Skeletal muscle cell (primary cell): ENCODE measurements around the gene AMPD2.

ENCODE experiments used
- DNase-seq: peaks from one replicate; pipeline ENCODE4 v3.0.0-alpha.2; 2010; ENCODE audit warnings: low read depth
- H3K4me3 ChIP-seq: 2 replicates; pipeline ENCODE4 v1.5.1; 2011; ENCODE audit warnings: low read depth, mild to moderate bottlenecking, control low read depth, low read length, moderate library complexity

AMPD2 gene

DNA sequence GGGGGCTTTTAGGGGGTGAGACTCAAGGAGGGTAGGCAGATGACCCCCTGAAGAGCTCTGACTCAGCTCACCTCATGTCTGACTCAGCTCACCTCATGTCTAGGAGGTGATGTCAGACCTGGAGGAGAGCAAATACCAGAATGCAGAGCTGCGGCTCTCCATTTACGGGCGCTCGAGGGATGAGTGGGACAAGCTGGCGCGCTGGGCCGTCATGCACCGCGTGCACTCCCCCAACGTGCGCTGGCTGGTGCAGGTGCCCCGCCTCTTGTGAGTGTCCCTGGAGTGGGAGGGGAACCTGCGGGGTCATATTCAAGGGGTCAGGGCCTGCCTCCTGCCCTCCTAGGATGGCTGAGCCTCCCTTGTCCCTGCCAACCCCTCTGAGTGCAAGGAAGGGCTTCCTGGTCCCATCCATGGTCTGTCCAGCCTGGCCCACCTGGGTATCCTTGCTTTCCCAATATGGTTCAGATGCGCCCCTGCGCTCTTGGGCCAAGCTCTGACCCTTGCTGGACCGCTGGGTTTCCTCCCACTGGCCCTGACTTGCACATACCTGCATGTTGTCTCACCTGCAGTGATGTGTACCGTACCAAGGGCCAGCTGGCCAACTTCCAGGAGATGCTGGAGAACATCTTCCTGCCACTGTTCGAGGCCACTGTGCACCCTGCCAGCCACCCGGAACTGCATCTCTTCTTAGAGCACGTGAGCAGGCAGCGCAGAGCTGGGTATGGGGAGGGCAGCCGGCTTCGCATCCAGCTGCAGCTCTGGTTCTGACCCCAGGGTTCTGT, 9.1 kb downstream of the AMPD2 start:
- no peak overlapping the region for H3K4me3 ChIP-seq
- DNase-seq, result no peak

DNA sequence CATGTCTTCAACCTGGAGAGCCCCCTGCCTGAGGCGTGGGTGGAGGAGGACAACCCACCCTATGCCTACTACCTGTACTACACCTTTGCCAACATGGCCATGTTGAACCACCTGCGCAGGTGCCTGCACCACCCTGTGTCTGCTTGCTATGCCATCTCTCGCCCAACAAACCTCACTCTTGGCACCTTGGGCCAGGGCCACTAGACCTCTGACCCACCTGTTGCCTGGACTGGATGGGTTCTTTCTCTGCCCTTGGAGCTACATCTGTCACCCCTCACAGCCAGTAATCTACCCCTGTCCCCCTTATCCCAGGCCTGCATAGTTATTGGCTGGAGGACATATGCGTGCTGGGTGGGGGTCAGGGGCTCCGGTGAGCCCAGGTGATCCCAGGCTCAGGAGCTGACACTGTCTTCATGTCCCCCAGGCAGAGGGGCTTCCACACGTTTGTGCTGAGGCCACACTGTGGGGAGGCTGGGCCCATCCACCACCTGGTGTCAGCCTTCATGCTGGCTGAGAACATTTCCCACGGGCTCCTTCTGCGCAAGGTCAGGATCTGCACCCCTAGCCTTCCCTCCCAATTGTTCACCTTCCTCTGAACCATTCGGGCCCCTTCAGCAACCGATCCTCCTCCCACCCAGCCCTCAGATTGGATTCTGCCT, 9.9 kb downstream of the AMPD2 start:
- no peak for DNase-seq

GRCh38 chr1:109630081-109630897, 10.7 kb downstream of the AMPD2 start:
- no peak for DNase-seq
- H3K4me3 ChIP-seq, result no peak overlapping the region

More for the DNA sequence above, 9.9 kb downstream of the AMPD2 start:
- no peak overlapping the region for H3K4me3 ChIP-seq

DNA sequence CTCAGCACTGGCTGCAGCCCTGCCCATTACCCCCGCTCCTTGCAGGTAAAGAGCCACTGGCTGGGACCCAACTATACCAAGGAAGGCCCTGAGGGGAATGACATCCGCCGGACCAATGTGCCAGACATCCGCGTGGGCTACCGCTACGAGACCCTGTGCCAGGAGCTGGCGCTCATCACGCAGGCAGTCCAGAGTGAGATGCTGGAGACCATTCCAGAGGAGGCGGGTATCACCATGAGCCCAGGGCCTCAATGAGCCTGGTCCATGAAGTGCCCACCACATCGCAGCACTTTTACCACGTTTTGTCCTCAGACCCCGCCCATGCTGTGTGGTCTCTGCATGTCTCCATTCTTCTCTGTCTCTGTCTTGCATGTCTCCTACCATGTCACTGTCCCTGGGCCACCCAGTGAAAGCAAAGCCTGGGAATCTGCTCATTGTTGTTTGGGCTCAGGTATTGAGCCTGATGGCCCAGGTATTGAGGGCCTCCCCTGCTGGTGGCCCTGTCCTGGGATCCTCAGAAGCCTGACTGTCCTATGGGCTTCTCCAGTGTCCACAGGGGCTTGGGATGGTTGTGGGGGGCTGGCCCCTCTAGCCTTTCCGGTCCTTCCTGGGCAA, 11.4 kb downstream of the AMPD2 start:
- DNase-seq, result no peak
- no peak overlapping the region for H3K4me3 ChIP-seq

DNA sequence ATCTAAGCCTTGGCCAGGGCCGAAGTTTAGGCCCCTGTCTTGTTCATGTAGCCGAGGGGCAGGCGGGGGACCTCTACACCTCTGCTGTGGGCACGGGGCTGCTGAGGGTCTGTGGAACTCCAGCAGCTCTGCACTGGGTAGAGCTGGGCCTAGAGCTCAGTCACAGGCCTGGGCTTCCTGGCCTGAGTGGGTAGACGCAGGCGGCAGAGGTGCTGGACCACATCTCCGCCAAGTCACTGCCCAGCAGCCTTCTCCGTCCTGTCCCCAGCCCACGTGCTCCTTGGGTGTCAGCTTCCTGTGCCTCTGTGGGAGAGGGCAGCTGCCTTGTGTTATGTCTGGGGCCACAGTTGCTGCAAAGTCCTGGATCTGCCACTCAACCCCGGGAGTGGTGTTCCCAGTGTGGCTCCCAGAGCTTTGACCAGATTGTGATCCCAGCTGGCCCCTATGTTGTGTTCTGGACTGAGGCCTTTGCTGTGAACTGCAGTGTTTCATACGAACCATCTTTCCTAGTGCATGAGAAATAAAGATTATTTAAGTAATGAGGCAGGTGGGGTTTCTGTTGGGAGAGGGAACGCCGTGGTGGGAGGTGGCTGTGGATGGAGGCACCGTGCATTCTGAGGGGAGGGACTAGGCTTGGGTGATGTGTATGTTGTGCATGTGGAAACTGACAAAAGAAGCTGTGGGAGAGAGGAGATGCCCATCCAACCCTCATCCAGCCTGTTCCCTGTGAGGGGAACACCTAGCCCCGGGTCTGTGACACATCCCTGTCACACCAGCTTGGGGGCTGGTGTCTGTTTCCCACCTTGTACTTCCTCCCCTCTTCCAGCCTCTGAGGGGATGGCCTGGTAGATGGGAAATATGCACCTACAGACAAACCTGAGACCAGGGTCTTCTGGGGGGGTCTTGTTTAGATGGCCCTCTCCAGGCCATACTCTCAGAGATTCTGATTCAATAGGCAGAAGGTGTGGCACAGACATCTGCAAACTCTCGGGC, 12.2 kb downstream of the AMPD2 start:
- DNase-seq, result no peak

DNA sequence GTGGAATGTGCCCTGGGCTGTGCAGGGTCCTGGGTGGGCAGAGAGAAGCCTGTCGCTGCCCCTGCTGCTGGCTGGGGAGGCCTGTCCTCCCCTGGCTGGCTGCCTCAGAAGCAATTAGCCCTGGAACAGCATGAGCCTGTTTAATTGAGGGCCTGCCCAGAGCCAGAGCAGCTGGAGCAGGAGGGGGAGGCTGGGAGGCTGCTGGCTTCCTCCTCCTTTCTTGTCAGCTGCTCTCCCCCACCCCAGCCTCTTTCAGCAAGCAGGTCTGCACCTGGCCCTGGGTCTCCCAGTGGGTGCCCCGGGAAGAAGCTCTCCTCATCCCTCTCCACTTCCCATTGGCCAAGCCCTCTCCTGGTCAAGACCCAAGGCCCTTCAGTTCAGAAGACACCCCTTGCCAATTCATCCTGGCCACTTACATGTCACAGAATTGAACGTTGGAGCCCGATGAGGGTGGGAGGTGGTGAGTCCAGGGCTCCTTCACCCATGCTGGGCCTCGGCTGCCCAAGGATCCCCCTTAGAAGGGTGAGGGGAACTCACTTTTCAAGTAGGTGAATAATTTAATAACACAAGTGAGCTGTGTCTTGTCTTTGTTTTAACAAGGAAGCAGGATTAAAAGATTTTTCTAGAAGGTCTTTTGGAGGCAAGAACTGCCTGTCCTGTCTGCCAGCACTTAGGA, 13.2 kb downstream of the AMPD2 start:
- DNase-seq, result no peak

More for the DNA sequence above, 12.2 kb downstream of the AMPD2 start:
- H3K4me3 ChIP-seq, result no peak overlapping the region

GRCh38 chr1:109634292-109634691, 14.7 kb downstream of the AMPD2 start:
- no peak overlapping the region for H3K4me3 ChIP-seq
- no peak for DNase-seq

More for the DNA sequence above, 13.2 kb downstream of the AMPD2 start:
- no peak overlapping the region for H3K4me3 ChIP-seq

DNA sequence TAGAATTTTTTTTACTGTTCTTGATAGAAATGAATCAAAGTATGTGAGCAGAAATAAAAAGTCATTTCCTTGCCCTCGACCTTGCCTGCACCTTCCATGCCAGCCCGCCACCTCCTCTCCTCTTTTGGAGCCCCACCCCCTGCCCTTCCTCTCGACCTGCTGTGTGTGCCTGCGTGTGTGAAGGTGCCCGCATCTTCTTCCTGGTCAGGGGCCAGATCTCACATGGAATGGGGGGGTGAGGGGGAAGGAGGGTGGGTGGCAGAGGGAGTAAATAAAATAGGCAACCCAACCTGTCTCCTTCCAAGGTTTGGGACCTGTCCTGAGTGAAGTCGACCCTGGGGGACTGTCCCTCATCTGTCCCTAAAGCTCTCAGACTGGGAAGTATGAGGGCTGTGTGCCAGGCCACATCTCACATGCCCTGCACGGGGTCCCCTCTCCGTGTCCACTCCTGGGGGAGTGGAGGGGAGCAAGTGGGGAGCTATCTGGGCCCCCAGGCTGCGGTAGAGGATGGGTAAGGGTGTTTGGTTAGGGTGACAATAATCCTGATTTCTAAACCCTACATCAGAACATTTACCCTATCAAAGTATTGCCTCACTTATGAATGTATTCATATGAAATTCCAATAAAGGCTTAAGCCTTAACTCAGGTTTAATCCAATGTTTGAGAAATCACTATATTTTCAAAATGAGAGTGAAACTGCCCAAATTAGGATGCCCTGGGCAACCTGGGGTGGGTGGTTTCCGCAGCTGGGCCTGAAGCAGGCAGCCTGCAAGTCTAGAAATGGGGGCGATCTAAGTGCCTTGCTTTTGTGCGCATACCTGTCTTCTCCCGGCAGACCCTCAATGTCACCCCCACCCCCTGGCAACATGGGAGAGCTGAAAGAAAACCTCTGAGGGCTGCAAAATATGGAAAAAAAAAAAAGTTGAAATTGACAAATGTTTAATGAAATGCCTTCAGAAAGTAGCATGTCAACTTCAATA, 15.4 kb downstream of the AMPD2 start:
- no peak overlapping the region for H3K4me3 ChIP-seq
- DNase-seq, result no peak

- no peak overlapping the region for H3K4me3 ChIP-seq
- no peak for DNase-seq
Measured at GRCh38 chr1:109635862-109636200, 16.2 kb downstream of the AMPD2 start.

GRCh38 chr1:109636201-109636952, 16.7 kb downstream of the AMPD2 start:
- H3K4me3 ChIP-seq, result no peak overlapping the region
- no peak for DNase-seq

- no peak overlapping the region for H3K4me3 ChIP-seq
- no peak for DNase-seq
Measured at GRCh38 chr1:109637446-109637845, 17.8 kb downstream of the AMPD2 start.

DNA sequence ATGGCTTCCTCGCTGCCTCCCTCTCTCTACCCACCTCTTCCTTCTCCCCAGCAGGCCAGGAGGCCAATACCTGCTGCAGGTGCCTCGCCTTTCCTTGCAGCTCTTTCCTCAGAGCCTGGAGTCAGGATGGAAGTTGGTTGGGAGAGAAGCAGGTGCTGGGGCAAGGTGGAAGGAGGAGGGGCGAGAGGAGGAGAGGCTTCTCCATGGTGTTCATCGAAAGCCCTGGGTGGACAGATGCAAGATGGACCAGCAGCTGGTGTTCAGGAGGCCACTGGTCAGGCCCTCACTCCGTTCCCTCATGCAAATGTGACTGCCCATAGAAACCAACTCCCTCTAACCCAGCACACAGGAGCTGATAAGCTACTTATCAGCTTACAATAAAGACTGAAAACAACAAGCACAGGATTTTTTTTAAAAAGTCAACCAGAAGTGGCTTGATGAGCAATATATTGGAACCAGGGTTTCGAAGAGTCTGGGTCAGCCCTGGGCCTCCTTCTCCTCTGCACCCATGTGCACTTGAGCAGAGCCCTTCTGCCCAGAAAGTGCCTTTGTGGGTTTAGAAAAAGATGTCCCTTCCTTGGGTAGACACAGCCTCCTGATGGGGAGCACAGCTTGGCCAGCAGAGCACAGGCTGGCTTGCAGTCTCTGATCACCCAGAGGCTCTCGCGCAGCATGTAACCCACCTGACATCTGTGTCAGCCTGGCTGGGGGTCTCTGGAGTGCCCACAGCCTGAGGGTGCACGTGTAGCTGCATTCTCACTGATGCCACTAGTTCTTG, 19.6 kb downstream of the AMPD2 start:
- H3K4me3 ChIP-seq, result no peak overlapping the region
- DNase-seq, result no peak

- no peak for DNase-seq
- no peak overlapping the region for H3K4me3 ChIP-seq
Measured at GRCh38 chr1:109639841-109640184, 20.2 kb downstream of the AMPD2 start.

DNA sequence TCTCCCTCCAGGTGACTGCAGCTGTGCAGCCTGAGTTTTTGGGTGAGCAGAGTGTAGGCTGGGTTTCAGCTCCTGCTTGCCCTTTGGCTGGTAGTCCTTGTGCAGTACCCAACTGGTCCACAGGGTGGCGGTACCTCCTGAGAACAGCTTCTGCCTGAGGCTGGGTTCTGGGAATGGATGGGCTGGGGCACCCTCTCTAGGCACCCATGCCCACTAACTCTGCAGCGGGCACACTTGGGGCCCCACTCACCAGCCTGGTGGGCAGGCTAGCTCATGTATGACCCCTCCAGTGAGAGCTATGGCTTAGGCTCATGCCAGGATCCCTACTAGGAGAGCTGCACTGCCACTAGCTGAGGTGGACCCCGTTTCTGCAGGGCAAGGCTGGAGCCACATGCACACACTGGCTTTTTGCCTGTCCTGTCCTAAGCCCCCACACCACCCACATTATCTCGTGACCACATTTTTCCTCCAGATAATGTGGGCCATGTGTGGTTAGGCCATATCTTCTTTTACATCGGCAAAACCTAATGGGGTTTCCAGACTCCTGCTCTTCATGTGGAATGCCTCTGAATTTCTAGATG, 20.7 kb downstream of the AMPD2 start:
- no peak for DNase-seq
- H3K4me3 ChIP-seq, result no peak overlapping the region

GRCh38 chr1:109641078-109641740, 21.6 kb downstream of the AMPD2 start:
- H3K4me3 ChIP-seq, result no peak overlapping the region
- DNase-seq, result no peak
